Central memory CD4-positive, alpha-beta T cell (primary cell): Measurements from ENCODE around the gene FOXJ3.

ENCODE experiments used
- DNase-seq: peaks from one replicate; pipeline ENCODE4 v3.0.0; 2022

The FOXJ3 gene

GRCh38 chr1:42302034-42302433, 33.0 kb downstream of the FOXJ3 start:
- no peak for DNase-seq

GRCh38 chr1:42298520-42298919, 36.5 kb downstream of the FOXJ3 start:
- peak; percentile 10 for DNase-seq

DNA sequence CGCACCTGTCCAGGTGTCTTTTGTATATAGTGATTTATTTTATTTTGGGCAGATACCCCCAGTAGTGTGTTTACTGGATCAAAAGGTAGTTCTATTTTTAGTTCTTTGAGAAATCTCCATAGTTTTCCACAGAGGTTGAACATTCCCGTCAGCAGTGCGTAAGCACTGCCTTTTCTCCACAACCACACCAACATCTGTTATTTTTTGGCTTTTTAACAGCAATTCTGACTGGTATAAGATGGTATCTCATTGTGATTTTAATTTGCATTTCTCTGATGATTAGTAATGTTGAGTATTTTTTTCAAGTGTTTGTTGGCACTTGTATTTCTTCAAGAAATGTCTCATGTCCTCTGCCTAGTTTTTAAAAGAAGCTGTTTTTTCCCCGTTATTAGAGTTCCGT, 39.2 kb downstream of the FOXJ3 start:
- no peak for DNase-seq

GRCh38 chr1:42290130-42290529, 44.9 kb downstream of the FOXJ3 start:
- no peak for DNase-seq

GRCh38 chr1:42288311-42288985, 46.6 kb downstream of the FOXJ3 start:
- no peak for DNase-seq

- no peak for DNase-seq
Observed at GRCh38 chr1:42282867-42283583, 52.0 kb downstream of the FOXJ3 start.

DNA sequence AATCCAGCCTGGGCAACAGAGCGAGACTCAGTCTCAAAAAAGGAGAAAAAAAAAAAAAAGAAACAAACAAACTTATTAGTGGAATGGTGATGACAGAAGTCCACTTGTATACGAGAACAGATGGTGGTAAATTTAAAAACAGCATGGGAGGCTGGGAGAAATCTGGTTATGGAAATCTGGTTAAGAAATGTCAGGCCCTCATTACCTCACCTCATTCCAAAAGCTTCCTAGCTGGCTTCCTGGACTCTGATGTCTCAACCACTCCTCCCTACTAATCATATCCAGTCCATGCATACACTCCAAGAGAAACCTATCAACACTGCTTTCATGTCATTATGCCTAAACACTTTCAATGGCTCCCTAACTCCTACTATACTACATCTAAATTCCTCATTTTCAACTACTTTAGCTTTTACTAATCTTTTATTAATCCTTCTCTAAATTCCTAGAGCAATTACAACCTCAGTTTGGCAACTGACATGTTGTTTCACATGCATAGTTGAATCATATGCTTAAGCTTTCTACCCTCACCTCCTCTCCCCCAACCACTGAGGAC, 52.9 kb downstream of the FOXJ3 start:
- DNase-seq: no peak

- no peak for DNase-seq
Observed at GRCh38 chr1:42280821-42281220, 54.2 kb downstream of the FOXJ3 start.

DNA sequence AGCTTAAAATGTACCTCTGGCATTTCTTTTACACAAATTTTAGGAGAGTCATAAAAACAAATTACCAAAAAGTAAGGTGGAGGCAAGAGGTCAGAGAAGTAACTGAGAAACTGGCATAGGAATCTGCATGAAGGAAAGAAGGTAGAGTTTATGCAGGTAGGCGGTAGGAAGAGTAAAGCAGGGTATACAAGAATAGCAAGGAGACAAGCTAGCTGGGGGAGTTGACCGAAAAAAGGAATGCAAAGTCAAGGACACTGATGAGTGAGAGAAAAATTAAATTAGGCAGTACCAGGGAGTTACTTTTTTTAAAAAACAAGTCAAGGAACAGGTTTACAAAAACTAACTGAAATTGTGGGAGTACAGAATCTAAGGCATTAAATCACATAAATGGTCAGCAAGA, 56.0 kb downstream of the FOXJ3 start:
- DNase-seq: no peak

DNA sequence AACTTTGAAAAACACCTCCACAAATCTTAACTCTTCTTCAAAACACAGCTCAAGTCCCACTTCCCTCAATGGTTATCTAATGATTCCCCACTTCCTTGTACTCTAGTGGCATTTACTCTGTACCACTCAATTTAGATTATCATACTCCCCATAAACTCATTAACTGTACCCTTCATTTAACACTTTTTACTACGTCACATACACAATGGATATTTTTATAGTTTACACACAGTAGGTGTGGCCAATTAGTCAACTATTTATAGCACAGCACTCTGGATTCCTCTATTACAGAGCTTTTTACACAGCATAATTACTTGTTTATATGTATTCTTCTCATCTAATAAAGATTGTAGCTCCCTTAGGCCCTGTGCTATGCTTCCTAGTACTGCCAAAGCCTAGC, 62.1 kb downstream of the FOXJ3 start:
- no peak for DNase-seq

DNA sequence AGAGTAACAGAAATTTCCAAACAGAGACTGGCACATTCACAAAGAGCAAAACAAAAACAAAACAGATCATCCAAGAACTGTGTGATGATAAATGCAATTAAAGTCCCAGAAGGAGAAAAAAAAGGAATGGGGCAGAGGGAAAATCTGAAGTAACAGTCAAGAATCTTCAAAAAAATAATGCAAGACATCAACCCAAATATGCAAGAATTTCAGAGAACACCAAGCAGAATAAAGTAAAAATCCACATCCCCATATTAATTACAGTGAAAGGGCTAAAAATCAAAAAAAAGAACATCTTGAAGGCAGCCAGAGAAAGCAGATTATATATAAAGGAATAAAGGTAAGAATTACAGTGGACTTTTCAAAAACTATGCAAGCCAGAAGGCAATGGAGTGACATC, 67.1 kb downstream of the FOXJ3 start:
- no peak for DNase-seq

DNA sequence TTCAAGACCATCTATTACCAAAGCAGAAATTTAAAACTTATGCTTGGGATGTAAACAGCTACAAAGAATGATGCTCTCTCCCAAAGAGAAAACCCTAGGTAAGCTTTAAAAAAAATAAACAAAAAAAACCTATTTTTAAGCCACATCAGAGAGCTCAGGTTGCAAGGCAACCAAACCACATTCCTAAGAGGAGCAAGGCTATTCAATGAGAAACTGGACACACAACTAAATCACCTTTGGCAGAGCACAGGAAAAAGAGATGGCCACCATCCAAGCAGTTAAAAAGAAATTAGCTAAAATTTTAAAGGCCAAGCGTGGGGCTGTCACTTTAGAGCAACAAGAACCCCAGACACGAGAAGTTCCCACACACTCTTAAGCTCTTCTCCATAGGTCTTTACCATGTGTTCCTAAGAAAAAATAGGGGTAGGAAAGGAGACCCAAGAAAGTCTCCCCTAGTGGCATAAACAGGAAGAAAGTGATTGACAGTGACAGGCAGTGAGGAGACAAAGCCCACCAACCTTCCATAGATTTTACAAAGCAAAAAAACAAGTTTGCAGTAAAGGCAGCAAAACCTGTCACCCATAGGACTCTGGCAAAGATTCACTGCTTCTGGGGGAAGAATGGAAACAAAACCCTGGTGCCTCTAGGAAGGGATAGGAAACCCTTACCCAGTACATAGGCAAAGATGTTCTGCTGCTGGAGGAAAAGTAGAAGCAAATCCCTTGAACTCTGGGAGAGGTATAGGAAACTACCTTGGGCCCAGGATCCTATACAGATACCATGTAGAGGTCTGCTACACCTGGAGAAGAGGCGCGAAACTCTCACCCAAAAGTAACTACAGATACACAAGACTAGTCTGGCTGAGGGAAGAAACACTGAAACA, 68.5 kb downstream of the FOXJ3 start:
- DNase-seq: no peak

DNA sequence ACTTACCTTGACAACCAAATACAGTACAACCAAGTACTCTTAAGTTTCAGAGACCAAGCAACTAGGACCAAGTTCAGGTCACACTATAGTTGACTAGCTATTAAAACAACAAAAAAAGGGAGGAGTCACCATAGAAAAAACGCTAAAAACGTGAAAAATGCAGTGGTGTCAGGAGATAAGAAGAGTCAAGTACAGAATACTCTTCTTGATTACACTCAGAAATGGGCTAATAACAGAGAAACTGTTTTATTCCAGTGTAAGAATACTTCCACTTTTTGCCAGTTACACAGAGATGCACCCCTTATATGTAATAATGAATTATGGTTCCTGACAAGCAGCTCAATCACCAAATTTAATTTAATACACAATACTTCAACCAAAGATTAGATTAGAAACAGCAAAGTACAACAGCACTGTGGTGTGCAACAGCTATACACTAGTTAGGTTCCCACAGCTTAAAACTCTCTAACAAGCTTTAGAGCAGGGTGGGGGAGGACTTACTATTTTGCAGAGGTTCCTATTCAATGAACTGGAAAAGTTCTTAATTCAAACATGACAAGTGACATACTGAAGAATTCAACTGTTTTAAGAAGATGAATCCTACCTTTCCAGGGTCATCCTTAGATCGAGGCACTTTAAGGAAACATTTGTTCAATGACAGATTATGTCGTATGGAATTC, 70.4 kb downstream of the FOXJ3 start:
- DNase-seq: no peak

- no peak for DNase-seq
Observed at GRCh38 chr1:42263019-42263418, 72.0 kb downstream of the FOXJ3 start.

GRCh38 chr1:42260376-42261070, 74.5 kb downstream of the FOXJ3 start:
- DNase-seq: no peak

DNA sequence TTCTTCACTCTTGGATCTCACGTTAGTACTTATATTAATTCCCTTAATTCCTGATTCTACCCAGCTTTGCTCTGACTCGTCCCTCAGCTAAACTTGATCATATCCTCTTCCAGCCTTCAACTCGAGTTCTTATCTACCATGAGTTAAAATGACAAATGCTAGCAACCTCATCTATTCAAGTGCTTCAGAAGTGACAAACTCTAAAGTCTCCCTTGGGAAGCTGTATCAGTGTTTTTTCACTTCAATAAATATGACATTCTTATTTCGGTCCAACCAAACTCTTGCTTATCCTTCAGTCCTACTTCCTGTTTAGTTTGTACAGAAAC, 75.3 kb downstream of the FOXJ3 start:
- DNase-seq: no peak

GRCh38 chr1:42259059-42259738, 75.8 kb downstream of the FOXJ3 start:
- no peak for DNase-seq

DNA sequence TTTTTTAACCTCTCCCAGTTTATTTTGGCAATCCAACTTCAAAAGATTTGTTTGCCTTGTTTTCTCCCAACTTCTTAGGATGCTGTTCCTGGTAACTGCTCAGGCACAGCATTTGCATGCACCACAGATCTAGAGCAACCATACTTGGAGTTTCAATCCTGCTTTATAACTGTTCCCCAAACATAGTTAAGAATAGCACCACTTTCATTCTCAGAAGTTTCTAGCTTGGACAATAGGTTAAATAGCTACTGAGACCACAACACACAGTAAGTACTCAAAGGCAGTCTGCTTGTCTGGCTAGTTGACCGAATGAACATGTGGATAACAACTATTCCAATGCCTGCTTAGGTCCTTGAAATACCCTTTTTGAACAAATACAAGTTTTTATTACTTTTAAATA, 76.8 kb downstream of the FOXJ3 start:
- DNase-seq: no peak

DNA sequence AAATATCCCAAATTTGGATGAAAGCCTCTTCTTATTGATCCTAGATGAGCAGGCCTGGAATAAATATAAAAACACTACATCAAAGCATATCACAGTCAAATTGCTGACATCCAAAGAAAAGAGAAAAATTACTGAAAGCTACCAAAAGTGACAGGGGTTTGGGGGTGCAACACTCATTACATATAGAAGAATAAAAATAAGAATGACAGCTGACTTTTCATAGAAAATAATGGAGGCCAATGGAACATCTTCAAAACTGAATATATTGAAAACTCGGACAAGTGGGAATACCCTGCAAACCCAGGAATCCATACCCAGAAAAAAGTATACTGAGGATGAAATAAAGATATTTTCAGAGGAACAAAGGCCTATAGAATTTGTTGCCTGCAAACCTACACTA, 84.0 kb downstream of the FOXJ3 start:
- no peak for DNase-seq

GRCh38 chr1:42250164-42250563, 84.9 kb downstream of the FOXJ3 start:
- no peak for DNase-seq

DNA sequence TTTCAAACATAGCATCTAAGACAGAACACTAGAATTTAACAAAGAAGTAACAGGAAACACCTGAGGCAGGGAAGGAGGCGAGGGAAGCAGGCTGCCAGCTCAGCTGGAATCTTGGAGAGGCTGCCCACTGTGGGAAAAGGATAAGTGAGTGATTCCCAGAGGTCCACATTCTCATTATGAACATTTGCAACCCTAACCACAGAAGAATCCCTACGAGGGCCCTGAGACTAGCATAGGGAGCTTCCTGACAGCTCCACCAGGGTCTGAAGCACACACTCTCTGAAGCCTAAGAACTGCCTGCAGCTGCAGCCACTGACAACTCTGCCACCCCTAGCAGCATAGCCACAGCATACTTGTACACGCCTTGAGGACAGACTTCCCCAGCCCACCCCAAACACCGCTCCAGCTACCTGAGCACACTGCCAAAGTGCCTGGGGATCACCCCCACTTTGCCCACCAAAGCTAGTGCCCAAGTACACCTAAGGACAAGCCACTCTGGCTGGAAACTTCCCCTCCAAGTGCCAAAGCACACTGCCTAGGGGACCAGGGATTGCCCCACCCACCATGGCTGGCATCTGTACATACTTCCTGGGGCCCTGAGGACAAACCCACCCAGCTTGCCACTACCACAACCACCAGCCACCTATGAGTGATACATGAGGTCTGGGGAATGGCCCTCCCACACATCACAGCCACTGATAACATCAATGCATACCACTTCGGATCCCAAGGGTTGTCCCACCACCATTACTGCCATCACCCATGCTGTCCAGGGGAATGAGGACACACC, 93.9 kb downstream of the FOXJ3 start:
- DNase-seq: no peak
